Chondrocyte (in vitro differentiated cells): ENCODE data around the gene DNMT3A. TPM values are rescaled to one million over a fixed set of nuclear protein-coding genes. Genes with fewer than 3 reads are reported as not detected.

Experiments
- DNase-seq: peaks from one replicate; pipeline ENCODE4 v3.0.0; 2021; ENCODE audit warnings: mixed read lengths, low spot score
- H3K27ac Mint-ChIP-seq: one replicate; pipeline ENCODE4 v1.8.0; 2021; ENCODE audit warnings: mild to moderate bottlenecking, moderate library complexity, mixed read lengths; ENCODE audit not compliant: unreplicated experiment
- H3K27me3 Mint-ChIP-seq: 2 replicates; pipeline ENCODE4 v1.8.0; 2021; ENCODE audit warnings: low read depth, mixed read lengths
- H3K36me3 Mint-ChIP-seq: 2 replicates; pipeline ENCODE4 v1.8.0; 2021; ENCODE audit warnings: low read depth, mixed read lengths
- H3K4me1 Mint-ChIP-seq: 2 replicates; pipeline ENCODE4 v1.8.0; 2021; ENCODE audit warnings: low read depth, mild to moderate bottlenecking, mixed read lengths
- H3K4me3 Mint-ChIP-seq: one replicate; pipeline ENCODE4 v1.8.0; 2021; ENCODE audit warnings: mild to moderate bottlenecking, moderate library complexity, mixed read lengths; ENCODE audit not compliant: unreplicated experiment
- H3K9me3 Mint-ChIP-seq: 2 replicates; pipeline ENCODE4 v1.8.0; 2021; ENCODE audit warnings: low read depth, mixed read lengths
- total RNA-seq: library from RNA; stranded (reverse); gene quantifications from 3 replicates; pipeline ENCODE4 v1.2.1, GENCODE V29; 2021
- TF ChIP-seq, protein P1 (sequence below): fragments of 200-600 bp; sonication (generic); IDR thresholded peaks from 2 replicates; pipeline ENCODE4 v1.5.0; 2021; ENCODE audit warnings: antibody characterized with exemption, mild to moderate bottlenecking, moderate library complexity

The DNMT3A gene
- total RNA-seq, 1 donor from 2014 or later: 43.9 TPM

DNA sequence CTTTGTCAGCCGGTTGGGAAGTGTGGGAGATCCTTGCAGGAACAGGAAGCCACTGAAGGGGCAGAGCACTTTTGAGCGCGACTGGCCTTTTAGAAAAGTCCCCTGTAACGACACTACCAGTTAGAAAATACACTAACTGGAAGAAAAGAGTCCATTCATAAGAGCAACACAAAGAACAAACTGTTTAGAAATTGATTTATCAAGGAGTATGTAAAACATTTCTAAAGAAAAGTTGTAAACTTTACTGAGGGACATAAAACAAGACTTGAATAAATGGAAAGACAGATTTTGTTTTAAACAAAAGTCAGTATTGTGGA is 143.6 kb downstream of the DNMT3A start:
- Mint-ChIP-seq H3K27me3 (peaks cover 4% of the 10 kb centered on the region), H3K4me3 (no peak overlapping the region), H3K27ac (no peak overlapping the region), H3K9me3 (no peaks in the 10 kb centered on the region), H3K36me3 (no peaks in the 10 kb centered on the region), H3K4me1 (peaks cover 11% of the 10 kb centered on the region)
- TF ChIP-seq, protein P1, sequence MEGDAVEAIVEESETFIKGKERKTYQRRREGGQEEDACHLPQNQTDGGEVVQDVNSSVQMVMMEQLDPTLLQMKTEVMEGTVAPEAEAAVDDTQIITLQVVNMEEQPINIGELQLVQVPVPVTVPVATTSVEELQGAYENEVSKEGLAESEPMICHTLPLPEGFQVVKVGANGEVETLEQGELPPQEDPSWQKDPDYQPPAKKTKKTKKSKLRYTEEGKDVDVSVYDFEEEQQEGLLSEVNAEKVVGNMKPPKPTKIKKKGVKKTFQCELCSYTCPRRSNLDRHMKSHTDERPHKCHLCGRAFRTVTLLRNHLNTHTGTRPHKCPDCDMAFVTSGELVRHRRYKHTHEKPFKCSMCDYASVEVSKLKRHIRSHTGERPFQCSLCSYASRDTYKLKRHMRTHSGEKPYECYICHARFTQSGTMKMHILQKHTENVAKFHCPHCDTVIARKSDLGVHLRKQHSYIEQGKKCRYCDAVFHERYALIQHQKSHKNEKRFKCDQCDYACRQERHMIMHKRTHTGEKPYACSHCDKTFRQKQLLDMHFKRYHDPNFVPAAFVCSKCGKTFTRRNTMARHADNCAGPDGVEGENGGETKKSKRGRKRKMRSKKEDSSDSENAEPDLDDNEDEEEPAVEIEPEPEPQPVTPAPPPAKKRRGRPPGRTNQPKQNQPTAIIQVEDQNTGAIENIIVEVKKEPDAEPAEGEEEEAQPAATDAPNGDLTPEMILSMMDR: no peak
- no peak for DNase-seq

DNA sequence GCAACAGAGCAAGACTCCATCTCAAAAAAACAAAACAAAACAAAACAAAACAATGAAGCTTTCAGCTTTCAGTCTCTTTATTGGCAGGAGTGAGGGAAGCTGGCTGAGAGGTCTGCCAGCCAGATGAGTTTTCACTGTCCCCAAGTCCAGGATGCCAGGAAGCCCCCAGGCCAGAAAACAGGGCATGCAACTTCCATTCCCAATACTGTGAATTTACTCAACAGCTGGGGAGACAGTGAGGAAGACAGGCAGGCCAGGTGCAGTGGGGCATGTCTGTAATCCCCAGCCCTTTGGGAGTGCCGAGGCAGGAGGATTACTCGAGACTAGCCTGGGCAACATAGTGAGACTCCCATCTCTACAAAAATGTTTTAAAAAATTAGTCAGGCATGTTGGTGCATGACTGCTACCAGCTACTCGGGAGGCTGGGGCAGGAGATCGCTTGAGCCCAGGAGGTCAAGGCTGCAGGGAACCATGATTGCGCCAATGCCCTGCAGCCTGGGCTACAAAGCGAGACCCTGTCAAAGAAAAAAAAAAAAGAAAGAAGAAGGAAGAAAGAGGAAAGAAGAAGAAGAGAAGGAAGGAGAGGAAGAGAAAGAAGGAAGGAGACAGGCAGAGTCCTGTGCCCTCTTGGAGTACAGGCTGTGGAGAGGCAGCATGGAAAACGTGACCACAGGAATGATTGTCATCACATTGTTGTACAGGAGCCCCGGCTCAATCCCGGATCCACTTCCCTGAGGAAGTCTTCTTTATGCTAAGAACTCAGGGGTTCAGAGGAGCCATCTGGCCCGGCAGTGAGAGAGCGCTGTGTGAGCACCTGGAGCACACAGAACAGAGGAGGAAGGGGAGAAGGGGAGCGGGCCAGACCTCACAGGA is 144.2 kb downstream of the DNMT3A start:
- Mint-ChIP-seq H3K27ac (no peak overlapping the region), H3K36me3 (no peaks in the 10 kb centered on the region), H3K27me3 (peaks cover 4% of the 10 kb centered on the region)

DNA sequence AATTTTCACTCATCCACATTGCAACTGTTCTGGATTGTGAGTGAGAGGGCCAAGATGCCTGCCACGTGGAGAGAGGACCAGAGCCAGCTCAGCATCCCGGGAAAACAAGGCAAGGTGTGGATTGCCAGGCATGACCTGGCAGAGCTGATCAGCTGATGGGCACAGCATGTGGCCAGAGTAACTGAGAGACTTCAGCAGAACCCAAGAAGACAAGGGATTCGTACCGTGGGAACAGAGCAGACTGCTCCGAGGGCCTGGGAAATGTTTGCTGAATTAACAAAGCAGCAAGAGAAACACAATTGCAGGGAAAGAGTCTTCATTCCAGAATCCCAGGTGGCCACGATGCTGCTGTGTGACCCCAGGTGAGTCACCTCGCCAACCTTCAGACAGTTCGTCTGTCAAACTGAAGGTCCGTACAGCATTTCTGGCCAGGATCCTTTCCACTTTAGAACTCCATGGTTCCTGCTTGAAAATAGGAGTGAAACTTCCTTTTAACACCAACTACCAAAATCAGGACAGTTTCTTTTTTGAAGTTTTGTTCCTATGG is 147.1 kb downstream of the DNMT3A start:
- TF ChIP-seq, protein P1: no peak
- H3K9me3 Mint-ChIP-seq: no peaks in the 10 kb centered on the region
- peaks cover 4% of the 10 kb centered on the region for H3K27me3 Mint-ChIP-seq
- H3K36me3 Mint-ChIP-seq: no peaks in the 10 kb centered on the region
- H3K4me3 Mint-ChIP-seq: no peak overlapping the region
- no peak overlapping the region for H3K27ac Mint-ChIP-seq
- peaks cover 14% of the 10 kb centered on the region for H3K4me1 Mint-ChIP-seq
- no peak for DNase-seq

More for the DNA sequence above, 144.2 kb downstream of the DNMT3A start:
- no peak for DNase-seq
- Mint-ChIP-seq H3K9me3 (no peaks in the 10 kb centered on the region), H3K4me1 (peaks cover 11% of the 10 kb centered on the region), H3K4me3 (no peak overlapping the region)
- TF ChIP-seq, protein P1: no peak

DNA sequence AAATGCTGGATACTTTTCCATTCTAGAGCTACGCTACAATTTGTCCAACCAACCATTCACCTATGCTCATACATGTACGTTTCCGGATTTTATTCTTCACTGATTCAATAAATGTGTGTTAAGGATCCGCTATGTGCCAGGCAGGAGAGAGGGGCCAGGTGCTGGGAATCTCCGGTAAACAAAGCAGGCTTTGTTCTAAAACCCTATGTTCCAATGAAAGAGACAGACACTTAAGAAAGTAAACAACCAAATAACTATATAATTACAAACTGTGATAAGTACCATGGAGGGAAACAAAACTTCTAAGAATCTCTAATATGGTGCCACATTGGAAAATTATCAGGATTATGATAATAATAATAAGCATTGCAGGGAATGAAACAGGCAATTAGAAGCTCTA is 151.2 kb downstream of the DNMT3A start:
- TF ChIP-seq, protein P1: no peak
- DNase-seq: no peak
- peaks cover 3% of the 10 kb centered on the region for H3K4me1 Mint-ChIP-seq
- no peak overlapping the region for H3K27ac Mint-ChIP-seq
- no peak overlapping the region for H3K4me3 Mint-ChIP-seq
- no peaks in the 10 kb centered on the region for H3K36me3 Mint-ChIP-seq
- no peaks in the 10 kb centered on the region for H3K9me3 Mint-ChIP-seq
- no peaks in the 10 kb centered on the region for H3K27me3 Mint-ChIP-seq

DNA sequence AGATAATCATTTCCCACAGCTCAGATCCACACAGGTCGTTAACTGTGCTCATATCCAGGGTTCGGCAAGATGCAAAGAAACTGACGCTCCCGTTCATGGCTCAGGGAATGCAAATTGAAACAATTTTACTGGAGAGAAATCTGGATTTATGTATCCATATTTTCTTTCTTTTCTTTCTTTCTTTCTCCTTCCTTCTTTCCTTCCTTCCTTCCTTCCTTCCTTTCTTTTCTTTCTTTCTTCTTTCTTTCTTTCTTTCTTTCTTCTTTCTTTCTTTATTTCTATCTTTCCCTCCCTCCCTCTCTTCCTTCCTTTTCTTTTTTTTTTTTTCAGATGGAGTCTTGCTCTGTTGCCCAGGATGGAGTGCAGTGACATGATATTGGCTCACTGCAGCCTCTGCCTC is 153.3 kb downstream of the DNMT3A start:
- peaks cover 3% of the 10 kb centered on the region for H3K4me1 Mint-ChIP-seq
- H3K4me3 Mint-ChIP-seq: no peak overlapping the region
- no peaks in the 10 kb centered on the region for H3K9me3 Mint-ChIP-seq
- no peak for DNase-seq
- H3K36me3 Mint-ChIP-seq: no peaks in the 10 kb centered on the region
- H3K27ac Mint-ChIP-seq: no peak overlapping the region
- TF ChIP-seq, protein P1: no peak
- H3K27me3 Mint-ChIP-seq: peaks cover 7% of the 10 kb centered on the region
